Loucy (cell line): ENCODE data around the gene SH3BP5.

Experiments
- H2AFZ ChIP-seq: fragments of 200-600 bp; sonication (generic); 2 replicates; pipeline ENCODE4 v1.6.0; 2016; ENCODE audit warnings: antibody characterized with exemption, mild to moderate bottlenecking, low read length, moderate library complexity
- H3F3A ChIP-seq: fragments of 200-600 bp; 2 replicates; pipeline ENCODE4 v1.6.0; 2016; ENCODE audit warnings: antibody characterized with exemption, low read depth, mild to moderate bottlenecking
- H3K27me3 ChIP-seq: fragments of 200-600 bp; sonication (generic); 2 replicates; pipeline ENCODE4 v1.6.1; 2014; ENCODE audit warnings: low read length, mild to moderate bottlenecking; ENCODE audit not compliant: insufficient read depth, poor library complexity, severe bottlenecking
- H3K36me3 ChIP-seq: fragments of 200-600 bp; sonication (generic); 2 replicates; pipeline ENCODE4 v1.6.1; 2016; ENCODE audit warnings: low read length; ENCODE audit not compliant: insufficient read depth
- H3K4me1 ChIP-seq: fragments of 200-600 bp; sonication (generic); 2 replicates; pipeline ENCODE4 v1.5.1; 2014; ENCODE audit warnings: low read length, mild to moderate bottlenecking; ENCODE audit not compliant: insufficient read depth, poor library complexity, severe bottlenecking
- H3K4me2 ChIP-seq: fragments of 200-600 bp; sonication (generic); 2 replicates; pipeline ENCODE4 v1.6.0; 2014; ENCODE audit warnings: antibody characterized with exemption, low read length, low read depth, mild to moderate bottlenecking; ENCODE audit not compliant: poor library complexity, severe bottlenecking
- H3K4me3 ChIP-seq: fragments of 200-600 bp; sonication (generic); 2 replicates; pipeline ENCODE4 v1.5.1; 2014; ENCODE audit warnings: low read length, mild to moderate bottlenecking, mixed read lengths; ENCODE audit not compliant: poor library complexity, severe bottlenecking
- H3K79me2 ChIP-seq: fragments of 200-600 bp; sonication (generic); 2 replicates; pipeline ENCODE4 v1.6.1; 2014; ENCODE audit warnings: low read length; ENCODE audit not compliant: insufficient read depth
- H3K9ac ChIP-seq: fragments of 200-600 bp; sonication (generic); 2 replicates; pipeline ENCODE4 v1.6.0; 2014; ENCODE audit warnings: mild to moderate bottlenecking, low read depth, low read length, moderate library complexity; ENCODE audit not compliant: poor library complexity, severe bottlenecking
- H3K9me2 ChIP-seq: fragments of 200-600 bp; sonication (generic); replicated peaks from 2 replicates; pipeline ENCODE4 v1.6.1; 2016; ENCODE audit warnings: low read depth, low read length, mixed read lengths
- H3K9me3 ChIP-seq: fragments of 200-600 bp; sonication (generic); 2 replicates; pipeline ENCODE4 v1.6.1; 2014; ENCODE audit warnings: mild to moderate bottlenecking, antibody characterized with exemption, low read length, low read depth; ENCODE audit not compliant: insufficient read depth
- H4K20me1 ChIP-seq: fragments of 200-600 bp; sonication (generic); 2 replicates; pipeline ENCODE4 v1.6.0; 2014; ENCODE audit warnings: antibody characterized with exemption, low read length, mild to moderate bottlenecking; ENCODE audit not compliant: insufficient read depth, poor library complexity, severe bottlenecking
- EZH2phosphoT487 ChIP-seq: fragments of 200-600 bp; IDR thresholded peaks from 2 replicates; pipeline ENCODE4 v1.6.1; 2018; ENCODE audit warnings: antibody characterized with exemption, mild to moderate bottlenecking, moderate library complexity, borderline replicate concordance
- TF ChIP-seq, protein P1 (sequence below): fragments of 200-600 bp; sonication (generic); conservative IDR thresholded peaks from 2 replicates; pipeline ENCODE4 v1.5.1; 2014; ENCODE audit warnings: mild to moderate bottlenecking, antibody characterized with exemption, low read length

The SH3BP5 gene

DNA sequence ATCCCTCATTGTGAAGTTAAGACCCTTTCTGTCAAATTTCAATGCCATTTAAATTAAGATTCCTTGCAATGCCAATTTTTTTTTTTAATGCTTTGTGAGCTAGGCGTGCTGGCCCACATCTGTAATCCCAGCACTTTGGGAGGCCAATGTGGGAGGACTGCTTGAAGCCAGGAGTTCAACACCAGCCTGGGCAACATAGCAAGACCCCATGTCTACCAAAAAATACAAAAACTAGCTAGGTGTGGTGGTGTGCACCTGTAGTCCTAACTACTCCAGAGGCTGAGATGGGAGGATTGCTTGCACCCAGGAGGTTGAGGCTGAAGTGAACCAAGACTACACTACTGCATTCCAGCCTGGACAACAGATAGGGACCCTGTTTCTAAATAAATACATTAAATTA lies 5.6 kb upstream of the SH3BP5 start:
- no peaks in the 10 kb centered on the region for H3F3A ChIP-seq
- no peaks in the 10 kb centered on the region for H3K27me3 ChIP-seq
- H3K9me2 ChIP-seq = no peaks in the 10 kb centered on the region
- H3K36me3 ChIP-seq = no peaks in the 10 kb centered on the region
- H2AFZ ChIP-seq = no peak overlapping the region
- no peaks in the 10 kb centered on the region for H3K79me2 ChIP-seq
- no peaks in the 10 kb centered on the region for H4K20me1 ChIP-seq
- H3K4me3 ChIP-seq = no peak overlapping the region
- no peak overlapping the region for H3K4me2 ChIP-seq
- no peak for TF ChIP-seq EZH2phosphoT487
- TF ChIP-seq, protein P1, sequence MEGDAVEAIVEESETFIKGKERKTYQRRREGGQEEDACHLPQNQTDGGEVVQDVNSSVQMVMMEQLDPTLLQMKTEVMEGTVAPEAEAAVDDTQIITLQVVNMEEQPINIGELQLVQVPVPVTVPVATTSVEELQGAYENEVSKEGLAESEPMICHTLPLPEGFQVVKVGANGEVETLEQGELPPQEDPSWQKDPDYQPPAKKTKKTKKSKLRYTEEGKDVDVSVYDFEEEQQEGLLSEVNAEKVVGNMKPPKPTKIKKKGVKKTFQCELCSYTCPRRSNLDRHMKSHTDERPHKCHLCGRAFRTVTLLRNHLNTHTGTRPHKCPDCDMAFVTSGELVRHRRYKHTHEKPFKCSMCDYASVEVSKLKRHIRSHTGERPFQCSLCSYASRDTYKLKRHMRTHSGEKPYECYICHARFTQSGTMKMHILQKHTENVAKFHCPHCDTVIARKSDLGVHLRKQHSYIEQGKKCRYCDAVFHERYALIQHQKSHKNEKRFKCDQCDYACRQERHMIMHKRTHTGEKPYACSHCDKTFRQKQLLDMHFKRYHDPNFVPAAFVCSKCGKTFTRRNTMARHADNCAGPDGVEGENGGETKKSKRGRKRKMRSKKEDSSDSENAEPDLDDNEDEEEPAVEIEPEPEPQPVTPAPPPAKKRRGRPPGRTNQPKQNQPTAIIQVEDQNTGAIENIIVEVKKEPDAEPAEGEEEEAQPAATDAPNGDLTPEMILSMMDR = no peak
- peaks cover 8% of the 10 kb centered on the region for H3K4me1 ChIP-seq
- H3K9ac ChIP-seq = no peak overlapping the region
- no peaks in the 10 kb centered on the region for H3K9me3 ChIP-seq

DNA sequence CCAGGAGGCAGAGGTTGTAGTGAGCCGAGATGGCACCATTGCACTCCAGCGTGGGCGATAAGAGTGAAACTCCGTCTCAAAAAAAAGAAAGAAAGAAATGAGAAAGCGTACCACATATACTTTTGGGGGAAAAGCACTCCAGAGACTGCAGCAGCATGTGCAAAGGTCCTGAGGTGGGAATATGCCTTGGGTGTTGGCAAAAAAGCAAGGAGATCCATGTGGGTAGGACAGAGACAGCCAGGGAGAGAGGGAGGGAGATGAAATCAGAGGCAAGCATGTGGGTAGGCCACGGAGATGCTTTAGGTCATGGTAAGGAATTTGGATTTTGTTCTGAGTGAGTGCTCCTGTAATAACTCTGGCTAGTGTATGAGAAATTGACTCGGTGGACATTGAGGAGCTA lies 3.7 kb upstream of the SH3BP5 start:
- TF ChIP-seq, protein P1 = no peak
- TF ChIP-seq EZH2phosphoT487 = no peak
- H3K4me2 ChIP-seq = no peak overlapping the region
- no peaks in the 10 kb centered on the region for H3F3A ChIP-seq
- no peaks in the 10 kb centered on the region for H3K27me3 ChIP-seq
- peaks cover 12% of the 10 kb centered on the region for H3K79me2 ChIP-seq
- H3K9me2 ChIP-seq = no peaks in the 10 kb centered on the region
- H3K36me3 ChIP-seq = no peaks in the 10 kb centered on the region
- H3K9ac ChIP-seq = no peak overlapping the region
- no peaks in the 10 kb centered on the region for H4K20me1 ChIP-seq
- H2AFZ ChIP-seq = no peak overlapping the region
- peaks cover 18% of the 10 kb centered on the region for H3K4me1 ChIP-seq
- H3K9me3 ChIP-seq = no peaks in the 10 kb centered on the region
- no peak overlapping the region for H3K4me3 ChIP-seq

DNA sequence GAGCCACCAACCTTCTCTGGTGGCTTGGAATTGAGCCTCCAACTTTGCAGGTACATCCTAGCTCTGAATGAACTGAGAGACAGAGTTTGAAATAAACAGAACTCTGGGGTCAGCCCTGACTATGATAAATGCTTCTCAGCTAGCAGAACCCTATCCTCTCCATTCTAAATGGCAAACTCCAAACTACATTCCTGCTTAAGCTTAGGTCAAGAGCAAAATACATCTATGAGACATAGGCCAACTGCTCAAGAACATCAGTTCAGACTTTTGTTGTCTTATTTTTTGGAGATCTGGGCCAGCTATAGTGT lies 1.5 kb upstream of the SH3BP5 start:
- no peak overlapping the region for H2AFZ ChIP-seq
- H3K9ac ChIP-seq = no peak overlapping the region
- peaks cover 33% of the 10 kb centered on the region for H3K79me2 ChIP-seq
- H3K4me1 ChIP-seq = peaks cover 40% of the 10 kb centered on the region
- H3K9me2 ChIP-seq = no peaks in the 10 kb centered on the region
- H3F3A ChIP-seq = peaks cover 4% of the 10 kb centered on the region; the same call in 1 of the 2 replicates
- H3K4me2 ChIP-seq = no peak overlapping the region
- TF ChIP-seq, protein P1 = no peak
- TF ChIP-seq EZH2phosphoT487 = no peak
- no peaks in the 10 kb centered on the region for H3K9me3 ChIP-seq
- no peaks in the 10 kb centered on the region for H3K27me3 ChIP-seq
- H3K4me3 ChIP-seq = no peak overlapping the region
- H3K36me3 ChIP-seq = no peaks in the 10 kb centered on the region
- H4K20me1 ChIP-seq = no peaks in the 10 kb centered on the region
